T follicular helper cell (primary cell): ENCODE measurements around the gene KMT2A.
A peak's percentile ranks its signal among the peaks of the same experiment; 100 is the strongest.
"Not testable (repeated sequence)": the region's sequence is repeated elsewhere in the genome, so short reads cannot be mapped to it uniquely, and the experiment has no call there.

Experiments used
- DNase-seq: peaks from one replicate; pipeline ENCODE4 v3.0.0-alpha.2; 2020; ENCODE audit warnings: low read depth

KMT2A gene

GRCh38 chr11:118533769-118534729, 97.8 kb downstream of the KMT2A start:
- DNase-seq, result no peak

GRCh38 chr11:118535261-118535660, 99.0 kb downstream of the KMT2A start:
- DNase-seq, result no peak

GRCh38 chr11:118536726-118537125, 100.4 kb downstream of the KMT2A start:
- no peak for DNase-seq

GRCh38 chr11:118537409-118537980, 101.2 kb downstream of the KMT2A start:
- no peak for DNase-seq

GRCh38 chr11:118544010-118544646, 107.8 kb downstream of the KMT2A start:
- DNase-seq, result no peak

- DNase-seq, result no peak
These were observed 108.3 kb downstream of the KMT2A start for GRCh38 chr11:118544647-118545010.

- no peak for DNase-seq
These were observed 109.2 kb downstream of the KMT2A start for GRCh38 chr11:118545533-118545932.

GRCh38 chr11:118547132-118547531, 110.8 kb downstream of the KMT2A start:
- no peak for DNase-seq

- DNase-seq, result no peak
These were observed 116.0 kb downstream of the KMT2A start for GRCh38 chr11:118552341-118552740.

- no peak for DNase-seq
These were observed 124.5 kb downstream of the KMT2A start for GRCh38 chr11:118560806-118561205.

GRCh38 chr11:118565051-118565450, 128.8 kb downstream of the KMT2A start:
- DNase-seq, result no peak

GRCh38 chr11:118569670-118570069, 133.4 kb downstream of the KMT2A start:
- DNase-seq, result no peak

- DNase-seq, result no peak
These were observed 134.5 kb downstream of the KMT2A start for GRCh38 chr11:118570787-118571186.

- not testable (repeated sequence) for DNase-seq
These were observed 135.4 kb downstream of the KMT2A start for GRCh38 chr11:118571701-118572060.

GRCh38 chr11:118572061-118572980, 136.0 kb downstream of the KMT2A start, which contains the start of gene ARCN1:
Gene ARCN1 (plus strand): TSS chr11:118572409. CDS start chr11:118572548, 139 bp downstream.
- peak; percentile 70 for DNase-seq

GRCh38 chr11:118572981-118573550, 136.8 kb downstream of the KMT2A start:
- no peak for DNase-seq

GRCh38 chr11:118574636-118575035, 138.3 kb downstream of the KMT2A start:
- DNase-seq, result no peak
